Caco-2 (cell line): Measurements from ENCODE around the gene GRK5. TPM values are rescaled to one million over a fixed set of nuclear protein-coding genes. Genes with fewer than 3 reads are reported as not detected.

Experiments
- BruUV-seq: library from RNA; stranded (reverse); fragments of 400-500 nt; replicated peaks from 2 replicates; lab custom pipeline; 2021; lab: Mats Ljungman, UMichigan
- CTCF ChIA-PET: fragments of 300-600 bp; sonication (Branson Sonifier 250); formaldehyde crosslinking; loops from one replicate; lab custom pipeline; 2022; ENCODE audit warnings: antibody characterized with exemption; lab: Charles Lee
- POLR2A ChIA-PET: fragments of 300-600 bp; sonication (Branson Sonifier 250); formaldehyde crosslinking; loops from one replicate; lab custom pipeline; 2022; ENCODE audit warnings: antibody characterized with exemption; lab: Charles Lee
- DNase-seq, 2 experiments: peaks; one replicate each; pipeline versions ENCODE4 v3.0.0 to v3.0.0-alpha.2; 2020 to 2022
- H3K27me3 ChIP-seq: replicated peaks from 2 replicates; pipeline ENCODE4 v1.6.0; 2011; ENCODE audit warnings: low read length; ENCODE audit not compliant: control insufficient read depth, insufficient read depth
- H3K36me3 ChIP-seq: 2 replicates; pipeline ENCODE4 v1.5.1; 2011; ENCODE audit warnings: low read length; ENCODE audit not compliant: control insufficient read depth, insufficient read depth
- H3K4me1 ChIP-seq: fragments of 250-450 bp; sonication (Bioruptor Pico); 2 replicates; pipeline ENCODE4 v1.5.1; 2020; ENCODE audit warnings: mild to moderate bottlenecking
- H3K4me3 ChIP-seq: 2 replicates; pipeline ENCODE4 v1.5.1; 2011; ENCODE audit warnings: low read depth, mild to moderate bottlenecking, control low read depth, low read length
- H3K9me3 ChIP-seq: fragments of 250-450 bp; sonication (Bioruptor Pico); 2 replicates; pipeline ENCODE4 v1.5.1; 2020; ENCODE audit warnings: mild to moderate bottlenecking, moderate library complexity
- H3K27ac Mint-ChIP-seq: one replicate; pipeline ENCODE4 v1.8.0; 2022; ENCODE audit warnings: mixed read lengths; ENCODE audit not compliant: unreplicated experiment
- H3K27me3 Mint-ChIP-seq: one replicate; pipeline ENCODE4 v1.8.0; 2022; ENCODE audit warnings: mixed read lengths; ENCODE audit not compliant: insufficient read depth, unreplicated experiment
- H3K36me3 Mint-ChIP-seq: one replicate; pipeline ENCODE4 v1.8.0; 2022; ENCODE audit warnings: mild to moderate bottlenecking, mixed read lengths; ENCODE audit not compliant: insufficient read depth, unreplicated experiment
- H3K4me1 Mint-ChIP-seq: one replicate; pipeline ENCODE4 v1.8.0; 2022; ENCODE audit warnings: low read depth, mixed read lengths; ENCODE audit not compliant: unreplicated experiment
- H3K4me3 Mint-ChIP-seq: one replicate; pipeline ENCODE4 v1.8.0; 2022; ENCODE audit warnings: mild to moderate bottlenecking, moderate library complexity, mixed read lengths; ENCODE audit not compliant: unreplicated experiment
- H3K9me3 Mint-ChIP-seq: one replicate; pipeline ENCODE4 v1.8.0; 2022; ENCODE audit warnings: mixed read lengths; ENCODE audit not compliant: unreplicated experiment
- CTCF ChIP-seq, 2 experiments: fragments of 200-600 bp in 1 of 2; IDR thresholded peaks; 1 replicate in 1 of 2; 2 replicates in 1 of 2; pipeline versions ENCODE4 v1.5.1 to v1.8.0; 2011 to 2022; ENCODE audit warnings: antibody characterized with exemption in 1 of 2, control low read depth in 1 of 2, inconsistent platforms in 1 of 2, low read depth in 1 of 2, low read length in 1 of 2, mild to moderate bottlenecking in 1 of 2, moderate library complexity in 1 of 2; ENCODE audit not compliant: insufficient read depth in 1 of 2, severe bottlenecking in 1 of 2, unreplicated experiment in 1 of 2
- intact Hi-C: fragments of 100-400 bp; cut with micrococcal nuclease; formaldehyde crosslinking; loops from one replicate; pipeline ENCODE4 v1.10.0; 2022; ENCODE audit not compliant: unreplicated experiment
- total RNA-seq: library from RNA; stranded (reverse); gene quantifications from 2 replicates; pipeline ENCODE4 v1.2.3, GENCODE V29; 2022

Gene GRK5
- total RNA-seq, 1 experiment from 2014 or later: 7.7 TPM

GRCh38 chr10:119397416-119397815 lies 190.0 kb downstream of the GRK5 start:
- peaks cover 5% of the 10 kb centered on the region for H3K36me3 Mint-ChIP-seq
- H3K9me3 ChIP-seq: no peaks in the 10 kb centered on the region
- H3K27me3 ChIP-seq: no peaks in the 10 kb centered on the region
- no peak overlapping the region for H3K4me3 ChIP-seq
- intact Hi-C loops: no loop called here
- no peak for TF ChIP-seq CTCF (IDR thresholded peaks at IDR 0.05; ENCODE audit: insufficient read depth in 1 of 2, low read depth in 1 of 2, low read length in 1 of 2, severe bottlenecking in 1 of 2, unreplicated experiment in 1 of 2)
- no peak for DNase-seq
- no peaks in the 10 kb centered on the region for H3K36me3 ChIP-seq
- POLR2A ChIA-PET: no interaction called here
- no peak overlapping the region for H3K4me3 Mint-ChIP-seq
- H3K27me3 Mint-ChIP-seq: no peaks in the 10 kb centered on the region
- H3K4me1 Mint-ChIP-seq: peaks cover 8% of the 10 kb centered on the region
- CTCF ChIA-PET: no interaction called here
- no peak overlapping the region for H3K27ac Mint-ChIP-seq
- H3K9me3 Mint-ChIP-seq: no peaks in the 10 kb centered on the region
- H3K4me1 ChIP-seq: 0 out of 2 replicates have a peak, but pooled peaks cover 3% of the 10 kb centered on the region
- no TSS peak for BruUV-seq

- peaks cover 5% of the 10 kb centered on the region for H3K36me3 Mint-ChIP-seq
- H3K27me3 Mint-ChIP-seq: no peaks in the 10 kb centered on the region
- no peak for TF ChIP-seq CTCF (IDR thresholded peaks at IDR 0.05; ENCODE audit: insufficient read depth in 1 of 2, low read depth in 1 of 2, low read length in 1 of 2, severe bottlenecking in 1 of 2, unreplicated experiment in 1 of 2)
- H3K4me1 ChIP-seq: 0 out of 2 replicates have a peak, but pooled peaks cover 3% of the 10 kb centered on the region
- H3K4me3 ChIP-seq: no peak overlapping the region
- no TSS peak for BruUV-seq
- intact Hi-C loops: no loop called here
- H3K4me1 Mint-ChIP-seq: peaks cover 8% of the 10 kb centered on the region
- H3K9me3 ChIP-seq: no peaks in the 10 kb centered on the region
- CTCF ChIA-PET: no interaction called here
- DNase-seq: no peak
- H3K9me3 Mint-ChIP-seq: no peaks in the 10 kb centered on the region
- no peaks in the 10 kb centered on the region for H3K27me3 ChIP-seq
- H3K36me3 ChIP-seq: no peaks in the 10 kb centered on the region
- POLR2A ChIA-PET: no interaction called here
- no peak overlapping the region for H3K4me3 Mint-ChIP-seq
- no peak overlapping the region for H3K27ac Mint-ChIP-seq
Measured at GRCh38 chr10:119398996-119399395, 191.6 kb downstream of the GRK5 start.

- H3K9me3 Mint-ChIP-seq: no peaks in the 10 kb centered on the region
Measured at GRCh38 chr10:119399466-119399865, 192.1 kb downstream of the GRK5 start.

More at GRCh38 chr10:119399466-119399865, 192.1 kb downstream of the GRK5 start:
- 0 out of 2 replicates have a peak, but pooled peaks cover 3% of the 10 kb centered on the region for H3K4me1 ChIP-seq
- no peak for DNase-seq
- CTCF ChIA-PET: no interaction called here
- H3K36me3 ChIP-seq: no peaks in the 10 kb centered on the region
- POLR2A ChIA-PET: no interaction called here
- Mint-ChIP-seq H3K36me3 (peaks cover 5% of the 10 kb centered on the region), H3K4me1 (peaks cover 8% of the 10 kb centered on the region), H3K27me3 (no peaks in the 10 kb centered on the region), H3K27ac (no peak overlapping the region), H3K4me3 (no peak overlapping the region)
- TF ChIP-seq CTCF (IDR thresholded peaks at IDR 0.05; ENCODE audit: insufficient read depth in 1 of 2, low read depth in 1 of 2, low read length in 1 of 2, severe bottlenecking in 1 of 2, unreplicated experiment in 1 of 2): no peak
- H3K4me3 ChIP-seq: no peak overlapping the region
- BruUV-seq: no TSS peak
- intact Hi-C loops: no loop called here
- H3K9me3 ChIP-seq: no peaks in the 10 kb centered on the region
- no peaks in the 10 kb centered on the region for H3K27me3 ChIP-seq
